Fibroblast of skin of left biceps (primary cell): ENCODE results near the gene TCHP.
"Not testable (repeated sequence)": the region's sequence is repeated elsewhere in the genome, so short reads cannot be mapped to it uniquely, and the experiment has no call there.

Experiments
- DNase-seq, 2 experiments: peaks; one replicate each; pipeline ENCODE4 v3.0.0-alpha.2; 2013; ENCODE audit warnings: low read depth in 2 of 2

The TCHP gene

DNA sequence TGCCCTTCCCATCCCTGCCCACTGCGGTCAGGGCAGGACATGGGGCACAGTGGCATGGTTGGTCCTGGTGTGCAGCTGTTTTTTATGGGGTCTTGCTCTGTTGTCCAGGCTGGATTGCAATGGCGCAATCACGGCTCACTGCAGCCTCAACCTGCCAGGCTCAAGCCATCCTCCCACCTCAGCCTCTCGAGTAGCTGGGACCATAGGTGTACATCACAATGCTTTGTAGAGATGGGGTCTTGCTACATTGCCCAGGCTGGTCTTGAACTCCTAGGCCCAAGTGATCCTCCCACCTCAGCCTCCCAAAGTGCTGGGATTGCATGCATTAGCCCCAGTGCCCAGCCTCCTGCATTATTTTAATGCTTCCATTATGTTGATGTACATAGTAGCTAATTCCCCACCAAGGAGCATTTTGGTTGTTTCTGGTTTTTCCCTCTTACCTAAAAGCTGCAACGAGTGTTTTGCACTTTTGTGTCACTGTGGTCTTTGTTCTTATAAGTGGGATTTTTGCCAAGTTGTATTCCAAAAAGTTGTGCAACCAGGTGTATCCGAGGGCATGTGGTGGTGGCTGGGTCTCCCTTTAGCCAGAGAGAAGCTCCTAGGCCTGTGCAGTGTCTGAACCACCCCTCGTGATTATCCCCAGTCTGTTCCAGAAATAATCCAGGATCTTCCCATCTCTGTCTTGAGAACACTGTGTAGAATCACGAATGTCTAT, 10.3 kb downstream of the TCHP start:
- DNase-seq, result no peak

DNA sequence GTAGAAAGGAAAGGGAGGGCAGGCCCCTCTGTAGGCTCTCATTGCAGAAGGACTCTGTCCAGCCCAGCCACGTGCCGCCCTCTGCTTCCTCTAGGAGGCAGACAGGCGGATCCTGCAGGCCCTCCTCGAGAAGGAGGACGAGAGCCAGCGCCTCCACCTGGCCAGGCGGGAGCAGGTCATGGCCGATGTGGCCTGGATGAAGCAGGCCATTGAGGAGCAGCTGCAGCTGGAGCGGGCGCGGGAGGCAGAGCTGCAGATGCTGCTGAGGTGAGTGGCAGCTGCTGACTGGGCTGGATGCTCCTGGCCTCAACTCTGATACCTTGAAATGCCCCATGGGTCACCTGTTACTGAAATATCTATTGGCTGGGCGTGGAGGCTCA, 10.9 kb downstream of the TCHP start:
- DNase-seq, result no peak

DNA sequence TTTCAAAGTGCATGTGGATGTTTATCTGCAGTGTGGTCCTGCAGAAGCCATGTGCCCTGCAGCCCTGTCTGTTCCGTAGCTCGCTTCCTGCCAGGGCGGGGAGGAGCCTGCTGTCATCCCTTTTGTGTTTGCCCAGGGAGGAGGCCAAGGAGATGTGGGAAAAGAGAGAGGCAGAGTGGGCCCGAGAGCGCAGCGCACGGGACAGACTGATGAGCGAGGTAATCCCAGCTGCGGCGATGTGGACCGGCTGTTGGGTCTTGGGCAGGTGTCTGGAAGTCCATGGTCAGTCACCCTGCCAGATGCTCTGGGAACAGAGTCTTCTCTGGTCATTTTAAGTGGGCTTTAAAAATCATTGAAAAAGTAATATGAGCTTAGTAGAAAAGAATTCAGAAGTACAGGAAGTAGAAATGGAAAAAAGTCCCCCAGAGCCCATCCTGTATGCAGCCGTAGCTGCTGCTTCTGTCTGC, 12.8 kb downstream of the TCHP start:
- no peak for DNase-seq

- DNase-seq, result no peak
Observed at GRCh38 chr12:109914461-109914860, 14.4 kb downstream of the TCHP start.

DNA sequence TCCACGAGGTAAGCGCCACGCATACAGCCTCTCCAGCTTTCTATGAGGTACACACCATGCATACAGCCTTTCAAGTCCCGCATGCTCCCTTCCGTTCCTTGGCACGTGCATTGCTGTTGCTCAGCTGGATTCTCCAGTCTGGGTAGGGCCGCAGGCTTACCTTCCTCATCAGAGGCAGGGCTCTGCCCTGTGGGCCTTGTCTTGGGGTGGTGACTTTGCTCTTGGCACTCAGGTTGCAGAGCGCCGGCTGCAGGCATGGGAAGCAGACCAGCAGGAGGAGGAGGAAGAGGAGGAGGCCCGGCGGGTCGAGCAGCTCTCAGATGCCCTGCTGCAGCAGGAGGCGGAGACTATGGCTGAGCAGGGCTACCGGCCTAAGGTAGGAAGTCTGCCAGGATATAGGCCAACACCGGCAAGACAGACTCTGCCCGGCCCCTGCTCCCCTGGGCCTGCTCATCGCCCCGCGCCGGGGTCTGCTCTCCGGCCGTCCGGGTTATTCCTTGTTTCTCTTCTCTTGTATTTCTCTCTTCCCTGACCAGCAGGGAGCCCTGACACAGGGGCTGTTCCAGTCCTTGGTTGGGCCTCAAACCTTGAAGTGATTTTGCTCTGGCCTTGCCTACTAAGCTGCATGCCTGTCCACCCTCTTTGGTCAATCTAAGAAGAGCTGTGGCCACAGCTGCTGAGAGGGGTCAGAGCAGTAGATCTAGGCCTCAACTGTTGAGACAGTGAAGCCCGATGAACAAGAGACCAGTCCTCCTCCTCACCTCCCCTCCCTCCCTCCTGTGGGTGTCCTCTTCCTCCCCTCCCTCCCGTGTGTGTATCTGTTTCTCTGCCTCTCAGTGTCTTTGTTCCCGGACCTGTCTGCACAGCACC, 15.3 kb downstream of the TCHP start:
- no peak for DNase-seq

DNA sequence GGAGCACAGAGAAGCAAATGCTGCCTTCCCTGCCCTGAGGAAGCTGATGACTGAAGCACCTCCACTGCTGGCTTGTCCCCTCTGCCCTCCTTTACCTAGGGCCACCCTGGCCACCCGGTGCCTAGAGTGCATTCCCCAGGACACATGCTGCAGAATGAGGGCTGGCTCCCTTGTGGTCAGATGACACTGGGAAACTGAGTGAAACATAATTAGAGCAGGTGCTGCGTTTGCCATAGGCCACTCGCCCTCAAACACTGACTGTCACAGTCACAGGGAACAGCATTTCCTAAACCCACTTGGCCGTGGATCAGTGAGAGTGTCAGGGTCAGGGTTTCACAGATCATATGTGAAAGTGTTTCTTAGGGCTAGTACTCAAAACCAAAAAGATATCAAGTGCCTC, 16.0 kb downstream of the TCHP start:
- DNase-seq, result no peak

DNA sequence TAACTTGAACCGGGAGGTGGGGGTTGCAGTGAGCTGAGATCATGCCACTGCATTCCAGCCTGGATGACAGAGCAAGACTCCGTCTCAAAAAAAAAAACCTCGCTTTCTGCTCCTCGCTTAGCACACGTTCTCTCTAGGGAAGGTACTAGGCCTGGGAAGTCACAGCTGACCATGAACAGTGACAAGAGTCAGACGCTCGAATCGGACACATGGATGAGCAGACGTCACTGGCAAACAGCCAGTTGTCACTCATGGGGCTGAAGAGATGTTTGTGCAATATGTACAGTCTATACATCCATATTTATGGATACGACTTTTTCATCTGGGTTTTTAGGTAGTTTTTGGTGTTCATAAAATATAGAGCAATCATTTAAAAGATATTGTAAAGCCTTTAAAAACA, 19.4 kb downstream of the TCHP start:
- no peak for DNase-seq

- DNase-seq, result no peak
Observed at GRCh38 chr12:109920261-109920780, 20.2 kb downstream of the TCHP start.

GRCh38 chr12:109921982-109922381, 21.9 kb downstream of the TCHP start:
- no peak for DNase-seq

- no peak for DNase-seq
Observed at GRCh38 chr12:109923038-109923437, 23.0 kb downstream of the TCHP start.

- DNase-seq, result no peak
Observed at GRCh38 chr12:109923481-109924245, 23.6 kb downstream of the TCHP start.

- DNase-seq, result no peak
Observed at GRCh38 chr12:109925185-109925840, 25.2 kb downstream of the TCHP start.

GRCh38 chr12:109926016-109926415, 25.9 kb downstream of the TCHP start:
- DNase-seq, result no peak

GRCh38 chr12:109926488-109927210, 26.6 kb downstream of the TCHP start:
- no peak for DNase-seq

- no peak for DNase-seq
Observed at GRCh38 chr12:109927622-109928021, 27.5 kb downstream of the TCHP start.

DNA sequence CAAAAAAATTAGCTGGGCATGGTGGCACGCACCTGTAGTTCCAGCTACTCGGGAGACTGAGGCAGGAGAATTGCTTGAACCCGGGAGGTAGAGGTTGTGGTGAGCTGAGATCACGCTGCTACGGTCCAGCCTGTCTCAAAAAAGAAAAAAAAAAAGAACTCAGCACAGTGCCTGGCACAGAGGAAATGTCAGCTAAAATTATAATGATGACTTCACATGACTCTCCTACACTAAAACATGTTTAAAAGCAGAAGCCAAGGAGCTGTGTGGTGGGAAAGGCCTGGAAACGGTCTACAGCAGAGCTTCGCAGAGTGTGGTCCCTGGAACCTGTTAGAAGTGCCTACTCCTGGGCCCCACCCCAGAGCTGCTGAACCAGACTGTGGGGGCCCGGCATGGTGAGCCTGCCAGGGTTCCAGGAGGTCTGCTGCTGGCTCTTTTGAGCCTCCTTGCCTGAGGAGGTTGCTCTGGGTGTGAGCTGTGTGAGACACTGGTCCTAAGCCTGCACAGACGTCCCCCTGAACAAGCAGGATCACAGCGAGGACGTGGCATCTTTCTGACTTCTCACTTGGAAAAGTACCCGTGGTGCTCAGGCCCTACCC, 28.1 kb downstream of the TCHP start:
- DNase-seq, result no peak

- not testable (repeated sequence) for DNase-seq
Observed at GRCh38 chr12:109929326-109929725, 29.3 kb downstream of the TCHP start.

- DNase-seq, result no peak
Observed at GRCh38 chr12:109930028-109930800, 30.1 kb downstream of the TCHP start.

DNA sequence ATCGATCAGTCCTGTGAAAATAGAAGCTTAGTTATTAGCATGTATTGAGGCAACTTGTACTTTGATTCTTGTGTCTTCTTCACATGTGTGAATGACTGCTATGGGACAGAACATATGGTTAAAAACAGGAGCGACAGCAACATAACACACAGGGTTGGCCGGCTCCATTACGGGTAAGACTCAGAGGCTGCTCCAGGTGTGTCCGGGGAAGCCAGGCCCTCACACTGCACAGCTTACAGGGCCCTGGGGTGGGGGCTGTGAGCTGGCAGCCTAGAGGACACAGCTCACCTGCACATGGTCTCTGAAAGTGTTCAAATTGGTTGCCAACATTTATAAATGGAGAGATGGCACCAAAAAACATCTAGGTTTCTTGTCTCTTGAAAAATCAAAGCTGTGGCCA, 31.1 kb downstream of the TCHP start:
- no peak for DNase-seq
